ENCODE measurements around the gene CLDN19.

Gene CLDN19, protein sequence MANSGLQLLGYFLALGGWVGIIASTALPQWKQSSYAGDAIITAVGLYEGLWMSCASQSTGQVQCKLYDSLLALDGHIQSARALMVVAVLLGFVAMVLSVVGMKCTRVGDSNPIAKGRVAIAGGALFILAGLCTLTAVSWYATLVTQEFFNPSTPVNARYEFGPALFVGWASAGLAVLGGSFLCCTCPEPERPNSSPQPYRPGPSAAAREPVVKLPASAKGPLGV

DNA sequence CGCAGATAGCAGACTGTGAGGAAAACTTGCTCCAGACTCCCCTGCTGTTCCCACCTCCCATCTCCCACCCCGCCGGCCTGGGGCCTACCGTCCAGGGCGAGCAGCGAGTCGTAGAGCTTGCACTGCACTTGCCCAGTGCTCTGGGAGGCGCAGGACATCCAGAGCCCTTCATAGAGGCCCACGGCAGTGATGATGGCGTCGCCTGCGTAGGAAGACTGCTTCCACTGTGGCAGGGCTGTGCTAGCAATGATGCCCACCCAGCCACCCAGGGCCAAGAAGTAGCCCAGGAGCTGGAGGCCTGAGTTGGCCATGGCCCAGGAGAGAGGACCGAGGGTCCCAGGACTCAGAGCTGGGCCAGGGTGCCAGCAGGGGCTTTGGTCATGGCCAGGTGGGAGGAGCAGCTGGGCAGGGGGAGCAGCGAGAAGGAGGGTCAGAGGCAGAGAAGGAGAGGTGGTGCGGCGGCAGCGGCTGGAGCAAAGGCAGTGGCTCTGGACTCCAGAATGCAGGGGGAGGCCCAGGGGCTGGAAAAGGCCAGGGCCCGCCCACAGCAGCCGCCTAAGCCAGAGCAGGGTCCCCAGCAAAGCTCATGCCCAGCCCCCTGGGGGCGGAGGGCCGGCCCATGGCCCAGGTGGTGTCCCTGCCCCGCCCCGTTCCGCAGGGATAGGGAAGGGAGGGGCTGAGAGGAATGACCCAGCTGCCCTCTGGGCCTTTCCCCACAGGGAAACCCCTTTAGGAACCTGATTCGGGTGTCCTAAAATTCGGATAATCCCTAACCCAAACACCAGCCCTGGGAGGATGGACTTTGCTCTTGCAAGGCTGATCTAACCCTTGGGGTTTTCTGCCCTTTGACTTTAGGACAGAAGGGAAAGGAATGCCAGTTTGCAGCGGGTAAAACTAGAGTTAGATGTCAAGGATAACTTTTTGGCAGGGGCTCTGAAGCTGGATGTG, at the start of gene CLDN19:
CLDN19 (minus strand) TSS at position 484 of the 948 bp plus-strand sequence; CDS start at position 311, 173 bp downstream.
- no peak for FAIRE-seq

DNA sequence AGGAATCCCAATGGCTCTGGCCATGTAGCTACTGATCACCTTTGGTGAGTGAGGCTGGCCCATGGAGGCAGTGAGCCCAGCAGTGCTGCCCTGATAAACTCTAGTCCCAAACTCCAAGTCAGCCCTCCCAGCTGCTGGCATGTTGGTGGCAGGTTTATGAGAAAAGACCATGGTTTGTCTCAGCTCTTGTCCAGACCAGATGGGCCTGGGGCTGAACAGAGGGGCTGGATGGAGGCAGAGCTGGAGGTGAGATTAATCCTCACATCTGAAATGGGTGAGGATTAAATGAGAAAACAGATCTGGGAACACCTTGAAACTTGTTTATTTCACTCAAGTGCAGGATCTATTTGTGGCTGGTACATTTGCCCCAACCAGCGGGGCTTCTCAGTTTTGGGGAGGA, 48.0 kb upstream of the CLDN19 start:
- FAIRE-seq: no peak

DNA sequence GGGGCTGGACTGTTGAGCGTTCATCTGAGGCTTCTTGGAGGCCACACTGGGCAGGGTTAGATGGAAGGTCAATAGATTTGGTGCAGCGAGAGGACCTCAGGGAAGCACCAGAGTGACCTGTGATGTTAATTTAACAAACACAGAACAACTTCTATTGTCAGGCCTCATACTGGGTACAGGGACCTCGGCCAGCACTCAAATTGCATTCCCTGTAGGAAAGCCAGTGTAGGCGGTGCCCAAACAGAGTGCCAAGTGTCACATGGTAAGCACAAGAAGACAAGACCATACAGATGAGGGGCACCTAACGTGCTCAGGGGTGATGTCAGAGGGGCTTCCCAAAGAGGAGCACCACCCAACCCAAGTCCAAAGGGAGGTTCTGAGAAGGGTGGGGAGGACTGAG, 46.1 kb upstream of the CLDN19 start:
- no peak for FAIRE-seq

DNA sequence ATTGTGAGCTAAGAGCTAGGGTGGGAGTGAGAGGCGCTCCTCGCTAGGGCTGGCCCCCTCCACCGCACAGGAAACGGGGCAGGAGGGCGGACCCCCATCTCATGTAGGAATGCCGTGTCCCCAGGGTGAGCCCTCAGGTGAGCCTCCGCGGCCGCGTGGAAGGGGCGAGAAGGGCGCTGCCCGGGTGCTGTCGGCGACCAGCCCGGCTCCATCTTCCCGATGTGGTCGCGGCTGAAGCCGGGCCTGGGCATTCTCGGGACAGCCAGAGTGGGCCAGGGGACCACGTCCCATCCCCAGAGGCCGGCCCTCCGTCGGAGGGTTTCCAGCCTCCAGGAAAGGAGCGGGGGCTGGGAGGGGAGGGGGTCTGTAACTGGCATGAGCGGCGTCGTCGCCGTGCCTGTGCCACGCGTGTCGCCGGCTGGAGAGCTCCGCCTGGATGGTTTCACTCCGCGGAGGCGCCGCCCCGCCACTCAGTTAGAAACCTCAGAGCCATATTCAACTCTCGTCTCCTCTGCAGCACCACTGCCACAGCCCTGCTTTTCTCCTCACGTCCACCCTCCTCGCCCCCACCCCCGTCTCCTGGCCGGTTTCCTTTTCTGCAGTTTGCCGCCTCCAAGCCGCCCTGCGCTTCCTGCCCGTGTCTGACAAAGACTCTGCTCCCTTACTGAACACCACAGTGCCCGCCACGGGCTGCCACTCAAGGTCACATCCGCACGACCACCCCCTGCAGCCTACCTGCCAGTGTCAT, 45.1 kb upstream of the CLDN19 start, which contains the start of gene TMEM269:
TMEM269 (plus strand) TSS at position 46 of the 748 bp plus-strand sequence. CDS start 4,903 bp downstream, outside the sequence.
- no peak for FAIRE-seq

DNA sequence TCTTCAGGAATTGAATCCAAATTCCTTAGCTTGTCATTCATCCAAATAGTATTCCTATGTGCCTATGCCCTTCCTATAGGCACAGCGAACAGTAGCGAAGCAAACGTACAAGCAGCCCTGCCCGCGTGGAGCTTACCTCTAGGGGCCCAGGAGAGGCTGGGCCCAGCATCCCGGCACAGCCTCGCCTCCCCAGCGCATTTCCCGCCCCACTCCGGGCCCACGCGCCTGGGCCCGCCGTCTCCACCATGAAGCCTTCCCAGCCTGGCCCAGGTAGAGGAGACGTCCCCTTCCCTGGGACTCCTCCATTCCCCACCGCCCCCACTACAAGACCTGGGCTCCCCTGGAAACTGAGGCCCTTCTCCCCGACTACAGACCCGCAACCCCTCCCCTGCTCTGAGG, 44.5 kb upstream of the CLDN19 start:
- no peak for FAIRE-seq

DNA sequence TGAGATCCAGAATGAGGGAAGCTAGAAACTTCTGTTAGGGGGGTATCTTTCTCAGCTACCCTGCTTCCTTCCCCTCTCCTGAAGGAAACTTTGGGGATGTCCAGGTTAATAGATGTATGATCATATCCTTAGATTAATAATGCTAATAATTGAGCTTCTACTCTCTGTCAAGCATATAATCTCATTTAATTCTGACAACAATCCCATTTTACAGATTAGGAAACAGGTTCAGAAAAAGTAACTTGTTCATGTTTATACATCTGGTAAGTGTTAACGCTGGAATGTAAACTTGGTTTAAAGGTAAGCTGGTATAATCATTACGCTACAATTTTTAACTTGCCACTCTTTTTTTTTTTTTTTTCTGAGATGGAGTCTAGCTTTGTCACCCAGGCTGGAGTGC, 43.1 kb upstream of the CLDN19 start:
- no peak for FAIRE-seq

DNA sequence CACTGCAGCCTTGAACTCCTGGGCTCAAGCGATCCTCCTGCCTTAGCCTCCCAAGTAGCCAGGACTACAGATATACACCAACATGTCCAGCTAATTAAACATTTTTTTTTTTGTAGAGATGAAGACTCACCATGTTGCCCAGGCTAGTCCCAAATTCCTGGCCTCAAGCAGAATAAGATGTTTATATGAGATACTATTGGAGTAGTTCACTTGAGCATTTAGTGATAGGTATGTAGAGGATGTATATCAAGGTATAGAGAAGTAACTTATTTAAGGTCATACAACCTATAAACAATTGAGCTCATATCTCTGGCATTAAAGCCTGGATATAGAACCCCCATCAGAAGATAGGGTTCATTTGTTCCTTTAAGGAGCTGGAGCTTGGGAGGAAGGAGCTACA, 40.1 kb upstream of the CLDN19 start:
- FAIRE-seq: no peak

DNA sequence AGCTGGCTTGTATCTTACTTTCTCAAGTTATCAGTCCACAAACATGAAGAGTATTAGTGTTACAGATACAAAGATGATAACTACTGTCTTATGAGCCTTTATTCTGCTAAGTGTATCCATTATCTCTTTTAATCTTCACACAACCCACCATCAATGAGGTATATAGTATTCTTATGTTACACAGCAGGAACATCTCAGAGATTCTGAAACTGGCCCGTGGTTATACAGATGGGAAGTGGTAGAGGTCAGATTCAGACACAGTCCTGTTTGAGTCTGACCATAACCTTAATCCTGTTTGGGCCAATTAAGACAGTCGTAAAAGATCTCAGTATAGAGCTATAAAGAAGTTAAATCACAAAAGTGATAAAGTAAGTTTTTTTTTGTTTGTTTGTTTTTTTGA, 39.7 kb upstream of the CLDN19 start:
- FAIRE-seq: no peak

DNA sequence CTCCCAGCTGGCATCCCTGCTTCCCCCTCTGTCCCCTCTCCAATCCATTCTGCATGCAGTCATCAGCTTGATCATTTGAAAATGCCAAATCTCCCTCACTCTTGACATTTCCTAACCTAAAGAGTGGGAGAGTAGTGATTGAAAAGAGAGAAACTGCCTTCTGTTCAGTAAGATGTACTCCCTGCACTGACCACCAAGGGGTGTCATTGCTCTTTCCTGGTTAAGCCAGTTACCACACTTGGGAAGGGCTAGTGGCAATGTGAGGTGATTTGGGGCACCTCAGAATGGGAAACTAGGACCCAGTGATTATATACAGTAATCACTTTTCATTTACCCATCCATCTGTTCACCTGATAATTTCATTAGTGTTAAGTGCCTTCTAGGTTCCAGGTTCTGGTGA, 37.8 kb upstream of the CLDN19 start:
- peak; percentile 68 for FAIRE-seq

DNA sequence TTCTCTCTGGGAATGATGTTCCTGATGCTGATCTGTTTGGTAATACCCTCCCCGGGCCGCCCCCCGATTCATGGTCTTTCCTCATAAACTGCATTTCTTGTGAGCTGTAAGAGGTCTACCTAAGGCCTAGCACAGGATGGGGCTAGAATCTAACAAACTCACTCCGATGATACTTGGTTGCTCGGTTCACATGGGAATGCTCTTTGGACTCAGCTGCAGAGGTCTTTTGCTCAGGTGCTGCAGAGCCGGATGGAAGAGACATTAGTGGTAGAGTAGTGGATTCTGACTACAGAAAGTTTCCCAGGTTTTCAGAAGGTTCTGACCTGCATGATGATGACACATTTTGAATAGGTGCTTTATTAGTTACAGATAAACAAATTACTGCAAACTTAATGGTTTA, 36.5 kb upstream of the CLDN19 start:
- FAIRE-seq: no peak

DNA sequence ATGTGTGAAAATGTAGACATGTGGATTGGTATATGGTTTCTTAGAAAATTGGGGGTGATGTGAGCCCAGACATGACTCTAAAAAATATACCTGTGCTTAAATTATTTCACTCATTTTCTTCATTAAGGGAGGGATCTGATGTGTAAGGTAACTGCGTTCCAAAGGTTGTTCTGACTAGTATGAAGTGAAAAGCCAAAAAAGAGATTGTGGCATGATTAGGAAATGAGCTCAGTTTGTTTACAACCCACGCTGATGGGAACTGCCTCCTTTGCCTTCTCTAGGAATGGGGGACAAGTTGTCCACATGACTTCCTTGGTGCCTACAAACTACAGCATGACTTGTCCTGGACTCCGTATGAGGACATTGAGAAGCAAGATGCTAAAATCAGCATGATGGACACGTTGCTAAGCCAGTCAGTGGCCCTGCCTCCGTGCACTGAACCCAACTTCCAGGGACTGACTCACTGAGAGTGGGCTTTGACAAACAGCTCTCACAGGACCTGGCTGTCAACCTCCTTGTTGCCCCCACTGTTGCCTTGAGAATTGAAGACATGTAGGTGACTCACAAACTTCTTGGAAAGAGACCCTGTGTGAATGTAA, 35.0 kb upstream of the CLDN19 start:
- FAIRE-seq: no peak

DNA sequence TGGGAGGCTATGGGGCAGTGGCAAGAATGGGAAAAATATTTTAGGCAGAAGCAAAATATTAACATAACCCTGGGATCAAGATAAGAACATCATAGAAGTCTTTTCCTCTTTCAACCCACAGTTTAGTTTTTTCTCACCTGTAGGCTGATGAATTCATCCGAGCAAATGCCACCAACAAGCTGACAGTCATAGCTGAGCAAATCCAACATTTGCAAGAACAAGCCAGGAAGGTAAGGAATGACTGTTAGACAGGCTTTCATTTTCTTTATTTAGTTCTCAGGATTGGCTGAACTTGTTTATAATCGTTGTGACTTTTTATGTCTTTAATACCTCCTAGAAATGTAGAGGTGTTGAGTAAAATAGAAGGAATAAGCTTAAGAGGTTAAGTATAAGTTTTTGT, 33.4 kb upstream of the CLDN19 start:
- no peak for FAIRE-seq

DNA sequence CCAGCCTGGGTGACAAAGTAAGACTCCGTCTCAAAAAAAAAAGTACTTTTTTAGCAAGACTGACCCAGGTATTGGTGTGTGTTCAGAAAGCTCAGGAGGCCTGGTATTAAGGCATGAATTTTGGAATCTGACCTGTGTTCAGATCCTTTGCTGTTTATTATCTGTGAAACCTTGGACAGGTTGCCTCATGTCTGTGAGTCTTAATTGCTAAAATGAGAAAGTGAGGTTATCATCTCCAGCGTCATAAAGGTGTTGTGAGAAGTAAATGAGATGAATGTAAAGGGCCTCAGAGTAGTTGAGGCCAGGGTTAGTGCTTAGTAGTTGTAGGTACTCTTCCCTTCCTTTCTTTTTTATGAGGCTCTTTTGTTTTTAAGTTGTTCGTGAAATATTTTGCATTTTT, 29.8 kb upstream of the CLDN19 start:
- FAIRE-seq: no peak

DNA sequence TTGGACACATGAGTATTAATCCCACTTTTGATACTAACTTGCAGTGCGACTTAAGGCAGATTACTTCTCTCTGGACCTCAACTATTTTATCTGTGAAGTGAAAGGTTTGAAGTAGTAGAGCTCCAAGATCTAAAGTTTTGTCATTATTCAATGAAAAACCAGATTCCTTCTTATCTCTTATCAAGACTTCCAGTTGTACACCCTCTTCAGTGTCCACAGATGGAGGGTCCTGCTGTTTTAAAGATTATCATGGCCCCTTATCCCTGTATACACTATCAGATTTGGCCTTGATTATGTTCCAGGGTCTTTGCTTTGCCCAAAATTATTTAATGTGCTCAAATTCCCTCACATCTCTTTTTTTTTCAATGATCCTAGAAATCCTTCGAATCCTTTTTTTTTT, 28.1 kb upstream of the CLDN19 start:
- FAIRE-seq: no peak

DNA sequence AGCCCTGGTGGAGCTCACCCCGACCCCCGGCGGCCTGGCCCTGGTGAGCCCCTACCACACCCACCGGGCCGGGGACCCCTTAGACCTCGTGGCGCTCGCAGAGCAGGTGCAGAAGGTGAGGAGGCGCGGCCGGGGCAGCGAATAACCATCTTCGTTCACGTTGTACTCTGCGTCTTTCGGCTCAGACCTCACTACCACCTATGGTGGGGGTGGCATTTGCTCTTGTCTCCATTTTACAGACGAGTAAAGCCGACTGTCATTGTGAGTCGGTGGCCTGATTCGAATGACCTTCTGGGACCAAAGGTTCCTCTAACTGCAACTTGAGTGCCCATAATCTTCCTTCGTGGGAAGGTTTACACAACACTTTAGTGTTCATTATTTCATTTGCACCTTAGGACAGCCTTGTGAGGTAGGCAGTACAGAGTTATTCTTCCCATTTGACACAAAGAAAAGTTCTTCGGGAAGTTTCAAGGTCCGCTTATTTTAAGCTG, 27.5 kb upstream of the CLDN19 start:
- no peak for FAIRE-seq

DNA sequence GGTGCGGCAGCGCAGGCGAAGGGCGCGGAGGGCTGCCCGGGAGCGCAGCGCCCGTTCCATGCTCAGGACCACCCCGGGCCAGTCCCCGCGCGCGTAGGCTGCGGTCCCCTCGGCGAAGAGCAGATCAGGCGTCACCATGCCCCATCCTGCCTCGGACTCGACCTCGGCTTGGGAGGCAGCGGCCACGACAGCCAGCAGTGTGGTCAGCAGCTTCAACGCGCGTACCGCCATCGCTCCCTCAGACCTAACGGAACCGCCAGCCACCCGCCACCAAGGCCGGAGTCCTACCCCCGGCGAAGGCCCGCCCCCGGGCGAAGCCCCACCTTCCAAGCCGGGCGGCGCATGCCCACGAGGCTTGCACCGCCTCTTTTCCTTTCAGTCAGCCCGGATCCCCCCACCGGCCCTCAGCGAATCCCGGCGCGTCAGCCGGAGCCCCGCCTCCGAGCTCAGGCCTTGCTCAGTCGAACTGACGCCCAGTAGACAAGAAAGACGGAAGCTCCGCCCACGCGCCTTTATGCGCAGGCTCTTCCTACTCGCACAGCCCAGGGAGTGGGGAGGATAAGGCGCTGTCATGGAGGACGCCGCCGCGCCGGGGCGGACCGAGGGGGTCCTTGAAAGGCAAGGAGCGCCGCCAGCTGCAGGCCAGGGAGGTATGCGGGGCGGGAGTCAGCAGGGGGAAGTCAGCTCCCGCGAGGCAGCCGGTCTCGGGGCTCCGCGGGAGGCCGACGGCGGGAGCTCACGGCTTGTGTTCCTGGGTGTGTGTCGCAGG, 26.9 kb upstream of the CLDN19 start, which contains the start of the genes C1orf50 and P3H1:
C1orf50 (plus strand) TSS at position 509 of the 769 bp plus-strand sequence; CDS start at position 572, 63 bp downstream.
P3H1 (minus strand) TSS at position 288 of the 769 bp plus-strand sequence; CDS start at position 231, 57 bp downstream.
- FAIRE-seq: peak; percentile 96

DNA sequence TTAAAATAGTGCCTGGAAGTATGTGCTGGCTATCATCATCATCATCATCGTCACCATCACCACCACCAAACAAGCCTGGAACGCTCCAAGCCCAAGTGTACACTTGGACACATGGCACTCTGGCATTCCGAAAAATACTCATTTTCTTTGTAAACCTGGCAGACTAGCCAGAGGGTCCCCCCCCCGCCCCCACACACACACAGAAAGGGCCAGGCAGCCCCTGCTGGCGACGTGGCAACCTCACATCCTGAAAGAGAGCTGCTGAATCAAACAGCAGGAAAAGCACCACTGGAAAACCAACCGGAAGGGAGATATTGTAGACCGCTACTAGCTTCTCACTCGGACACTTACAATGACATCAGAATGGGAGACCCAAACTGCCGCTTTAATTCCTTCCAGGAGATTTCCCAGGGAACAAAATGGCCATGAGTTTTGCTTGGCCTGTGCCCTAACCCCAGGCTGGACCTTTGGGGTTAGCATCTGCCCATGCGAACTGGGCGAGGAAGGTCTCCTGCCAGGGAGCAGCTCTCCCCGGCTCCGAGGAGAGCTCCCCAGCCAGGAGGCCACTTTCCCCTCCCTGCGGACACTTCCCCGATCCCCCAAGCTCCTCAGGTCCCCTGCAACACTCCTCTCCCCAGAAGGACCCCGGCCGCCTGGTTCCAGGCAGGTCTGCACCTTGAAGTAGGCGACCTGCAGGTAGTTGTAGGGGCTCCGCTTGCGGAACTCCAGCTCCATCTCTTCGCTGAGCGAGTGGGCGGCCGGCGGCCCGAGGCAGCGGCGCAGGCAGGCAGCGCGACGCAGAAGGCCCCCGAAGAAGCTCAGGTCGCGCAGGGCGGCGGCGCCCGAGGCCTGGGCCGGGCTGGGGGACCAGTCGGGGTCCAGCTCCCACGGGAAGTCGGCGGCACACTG, 26.1 kb upstream of the CLDN19 start:
- peak; percentile 52 for FAIRE-seq

DNA sequence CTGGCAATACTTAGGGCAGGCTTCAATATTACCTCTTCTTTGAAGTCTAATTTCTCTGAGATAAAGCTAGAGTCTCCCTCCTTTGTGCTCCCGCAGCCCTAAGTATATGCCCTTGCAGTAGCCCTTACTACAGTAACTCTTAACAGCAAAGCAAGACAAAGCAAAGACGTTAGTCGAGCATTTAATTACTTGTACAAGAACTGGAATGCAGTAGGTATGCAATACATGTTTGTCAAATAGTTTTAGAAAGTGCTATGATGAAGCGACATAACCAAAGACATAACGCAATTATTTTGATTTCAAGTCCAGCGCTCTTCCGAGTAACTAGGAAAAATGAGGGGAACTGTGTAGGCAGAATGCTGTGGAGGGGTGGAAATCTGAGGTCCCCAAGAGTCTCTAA, 25.2 kb upstream of the CLDN19 start:
- no peak for FAIRE-seq

DNA sequence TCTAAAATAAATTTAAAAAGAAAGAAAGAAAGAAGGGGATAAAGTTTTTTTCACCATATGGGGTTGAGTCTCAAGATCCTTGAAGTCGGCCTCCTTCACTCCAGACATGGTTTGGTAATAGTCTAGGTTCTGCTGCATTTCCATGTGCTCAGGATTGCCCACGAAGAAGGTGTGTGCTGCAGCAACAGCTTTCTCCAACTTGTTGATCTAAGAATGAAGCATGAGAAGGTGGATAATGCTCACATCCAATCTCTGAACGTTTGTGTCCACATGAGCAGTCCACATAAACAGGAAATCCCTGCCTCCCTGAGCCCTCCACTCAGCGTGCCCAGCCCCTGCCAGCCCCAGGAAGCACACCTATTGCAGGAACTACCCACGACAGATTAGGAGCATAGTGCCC, 22.2 kb upstream of the CLDN19 start:
- no peak for FAIRE-seq

DNA sequence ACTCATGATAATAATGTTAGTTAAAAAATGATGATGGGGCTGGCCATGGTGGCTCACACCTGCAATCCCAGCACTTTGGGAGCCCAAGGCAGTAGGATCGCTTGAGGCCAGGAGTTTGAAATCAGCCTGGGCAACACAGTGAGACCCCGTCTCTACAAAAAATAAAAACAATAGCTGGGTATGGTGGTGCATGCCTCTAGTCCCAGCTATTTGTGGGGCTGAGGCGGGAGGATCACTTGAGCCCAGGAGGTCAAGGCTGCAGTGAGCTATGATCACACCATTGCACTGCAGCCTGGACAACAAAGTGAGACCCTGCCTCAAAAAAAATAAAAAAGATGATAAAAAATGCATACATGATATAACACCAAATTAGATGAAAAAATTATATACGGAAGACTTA, 21.5 kb upstream of the CLDN19 start:
- no peak for FAIRE-seq

DNA sequence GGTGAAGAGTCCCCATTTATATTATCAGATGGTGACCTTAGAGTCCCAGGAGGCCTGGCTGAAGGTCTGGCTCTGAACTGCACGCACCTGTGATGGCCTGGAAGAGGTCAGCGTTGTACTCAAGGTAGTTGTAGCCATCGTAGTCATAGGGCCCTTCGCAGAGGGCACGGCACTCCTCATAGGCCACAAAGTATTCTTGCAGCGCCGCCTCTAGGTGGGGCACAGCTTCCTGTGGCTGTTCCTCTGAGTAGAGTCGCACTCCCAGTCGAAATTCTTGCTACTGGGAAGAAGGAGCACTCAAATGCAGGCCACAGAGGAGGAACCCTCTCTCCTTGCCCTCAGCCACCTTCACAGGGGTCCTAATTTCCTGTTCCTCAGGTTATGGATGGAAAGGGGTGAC, 19.1 kb upstream of the CLDN19 start:
- FAIRE-seq: no peak

Measured in G401.6 (cell line).